ENCODE data around the gene SUGCT. TPM values are rescaled to one million over a fixed set of nuclear protein-coding genes. Genes with fewer than 3 reads are reported as not detected.
"Not testable (repeated sequence)": the region's sequence is repeated elsewhere in the genome, so short reads cannot be mapped to it uniquely, and the experiment has no call there.

SUGCT gene
- total and polyA plus RNA-seq, 4 donors = 37.9 to 152 (median 53.2) TPM

- H3K4me3 ChIP-seq (ENCODE audit: low read length in 2 of 2); H3K27me3 ChIP-seq (ENCODE audit: control insufficient read depth in 1 of 2, insufficient read depth in 2 of 2, low read length in 1 of 2); H3K36me3 ChIP-seq (ENCODE audit: control insufficient read depth in 1 of 2, insufficient read depth in 2 of 2, low read length in 1 of 2); ATAC-seq (ENCODE audit: low FRiP score); H3K4me1 ChIP-seq (ENCODE audit: control insufficient read depth in 1 of 2, insufficient read depth in 2 of 2, low read length in 2 of 2); H3K9me3 ChIP-seq (ENCODE audit: control insufficient read depth, low read length); H3K27ac ChIP-seq (ENCODE audit: low read depth in 1 of 2, low read length in 2 of 2); DNase-seq; intact Hi-C loops (cut with DNase I): not testable (repeated sequence)
- 97% methylated on average over 6 of the region's 6 CpGs for WGBS, 2 donors
Observed at GRCh38 chr7:40175256-40175655, 40.5 kb downstream of the SUGCT start.

- Histone ChIP-seq H3K36me3 (ENCODE audit: control insufficient read depth in 1 of 2, insufficient read depth in 2 of 2, low read length in 1 of 2) (no peaks in the 10 kb centered on the region), H3K4me3 (ENCODE audit: low read length in 2 of 2) (no peak overlapping the region), H3K9me3 (ENCODE audit: control insufficient read depth, low read length) (no peaks in the 10 kb centered on the region), H3K27me3 (ENCODE audit: control insufficient read depth in 1 of 2, insufficient read depth in 2 of 2, low read length in 1 of 2) (no peaks in the 10 kb centered on the region), H3K4me1 (ENCODE audit: control insufficient read depth in 1 of 2, insufficient read depth in 2 of 2, low read length in 2 of 2) (no peaks in the 10 kb centered on the region), H3K27ac (ENCODE audit: low read depth in 1 of 2, low read length in 2 of 2) (no peak overlapping the region)
- intact Hi-C loops (cut with DNase I) = no loop called here
- WGBS, 2 donors = 97% methylated on average over 9 of the region's 9 CpGs
- DNase-seq = no peak
- no peak for ATAC-seq (ENCODE audit: low FRiP score)
Observed at GRCh38 chr7:40175725-40176510, 41.1 kb downstream of the SUGCT start.

- Histone ChIP-seq H3K4me1 (ENCODE audit: control insufficient read depth in 1 of 2, insufficient read depth in 2 of 2, low read length in 2 of 2) (no peaks in the 10 kb centered on the region), H3K27ac (ENCODE audit: low read depth in 1 of 2, low read length in 2 of 2) (no peak overlapping the region), H3K4me3 (ENCODE audit: low read length in 2 of 2) (no peak overlapping the region), H3K36me3 (ENCODE audit: control insufficient read depth in 1 of 2, insufficient read depth in 2 of 2, low read length in 1 of 2) (no peaks in the 10 kb centered on the region), H3K27me3 (ENCODE audit: control insufficient read depth in 1 of 2, insufficient read depth in 2 of 2, low read length in 1 of 2) (no peaks in the 10 kb centered on the region), H3K9me3 (ENCODE audit: control insufficient read depth, low read length) (no peaks in the 10 kb centered on the region)
- intact Hi-C loops (cut with DNase I) = no loop called here
- 92 to 94% methylated on average over 5 of the region's 5 CpGs for WGBS, 2 donors
- DNase-seq (no peak), ATAC-seq (ENCODE audit: low FRiP score) (no peak)
Observed at GRCh38 chr7:40177071-40177470, 42.3 kb downstream of the SUGCT start.

GRCh38 chr7:40182452-40182851 lies 47.6 kb downstream of the SUGCT start:
- Histone ChIP-seq H3K4me1 (ENCODE audit: control insufficient read depth in 1 of 2, insufficient read depth in 2 of 2, low read length in 2 of 2) (no peaks in the 10 kb centered on the region), H3K4me3 (ENCODE audit: low read length in 2 of 2) (no peak overlapping the region), H3K27me3 (ENCODE audit: control insufficient read depth in 1 of 2, insufficient read depth in 2 of 2, low read length in 1 of 2) (no peaks in the 10 kb centered on the region), H3K36me3 (ENCODE audit: control insufficient read depth in 1 of 2, insufficient read depth in 2 of 2, low read length in 1 of 2) (no peaks in the 10 kb centered on the region), H3K27ac (ENCODE audit: low read depth in 1 of 2, low read length in 2 of 2) (no peak overlapping the region), H3K9me3 (ENCODE audit: control insufficient read depth, low read length) (no peaks in the 10 kb centered on the region)
- intact Hi-C loops (cut with DNase I) = no loop called here
- 90 to 93% methylated on average over 4 of the region's 4 CpGs for WGBS, 2 donors
- ATAC-seq (ENCODE audit: low FRiP score) (no peak), DNase-seq (no peak)

GRCh38 chr7:40186586-40186985 lies 51.8 kb downstream of the SUGCT start:
- ATAC-seq (ENCODE audit: low FRiP score) = no peak
- no peaks in the 10 kb centered on the region for H3K36me3 ChIP-seq (ENCODE audit: control insufficient read depth in 1 of 2, insufficient read depth in 2 of 2, low read length in 1 of 2)
- WGBS, 2 donors = 63 to 69% methylated on average over 1 of the region's 1 CpG
- no peak overlapping the region for H3K27ac ChIP-seq (ENCODE audit: low read depth in 1 of 2, low read length in 2 of 2)
- no peaks in the 10 kb centered on the region for H3K9me3 ChIP-seq (ENCODE audit: control insufficient read depth, low read length)
- intact Hi-C loops (cut with DNase I) = no loop called here
- no peak overlapping the region for H3K4me3 ChIP-seq (ENCODE audit: low read length in 2 of 2)
- DNase-seq = no peak
- no peaks in the 10 kb centered on the region for H3K27me3 ChIP-seq (ENCODE audit: control insufficient read depth in 1 of 2, insufficient read depth in 2 of 2, low read length in 1 of 2)
- H3K4me1 ChIP-seq (ENCODE audit: control insufficient read depth in 1 of 2, insufficient read depth in 2 of 2, low read length in 2 of 2) = no peaks in the 10 kb centered on the region

- Histone ChIP-seq H3K4me3 (ENCODE audit: low read length in 2 of 2) (no peak overlapping the region), H3K4me1 (ENCODE audit: control insufficient read depth in 1 of 2, insufficient read depth in 2 of 2, low read length in 2 of 2) (no peaks in the 10 kb centered on the region), H3K27me3 (ENCODE audit: control insufficient read depth in 1 of 2, insufficient read depth in 2 of 2, low read length in 1 of 2) (no peaks in the 10 kb centered on the region), H3K9me3 (ENCODE audit: control insufficient read depth, low read length) (no peaks in the 10 kb centered on the region), H3K36me3 (ENCODE audit: control insufficient read depth in 1 of 2, insufficient read depth in 2 of 2, low read length in 1 of 2) (no peaks in the 10 kb centered on the region), H3K27ac (ENCODE audit: low read depth in 1 of 2, low read length in 2 of 2) (no peak overlapping the region)
- intact Hi-C loops (cut with DNase I) = no loop called here
- ATAC-seq (ENCODE audit: low FRiP score) = no peak
- 98 to 100% methylated on average over 2 of the region's 2 CpGs for WGBS, 2 donors
- DNase-seq = no peak
Observed at GRCh38 chr7:40192036-40192435, 57.2 kb downstream of the SUGCT start.

- WGBS, 2 donors = 41 to 48% methylated on average over 1 of the region's 1 CpG
Observed at GRCh38 chr7:40194745-40195144, 59.9 kb downstream of the SUGCT start.

GRCh38 chr7:40197527-40197926 lies 62.7 kb downstream of the SUGCT start:
- no peaks in the 10 kb centered on the region for H3K27me3 ChIP-seq (ENCODE audit: control insufficient read depth in 1 of 2, insufficient read depth in 2 of 2, low read length in 1 of 2)
- peaks cover 0 to 5% of the 10 kb centered on the region in 2 donors for H3K4me1 ChIP-seq (ENCODE audit: control insufficient read depth in 1 of 2, insufficient read depth in 2 of 2, low read length in 2 of 2)
- no peaks in the 10 kb centered on the region for H3K36me3 ChIP-seq (ENCODE audit: control insufficient read depth in 1 of 2, insufficient read depth in 2 of 2, low read length in 1 of 2)
- no peak overlapping the region for H3K4me3 ChIP-seq (ENCODE audit: low read length in 2 of 2)
- intact Hi-C loops (cut with DNase I) = no loop called here
- WGBS, 2 donors = 82 to 84% methylated on average over 2 of the region's 2 CpGs
- ATAC-seq (ENCODE audit: low FRiP score) (no peak), DNase-seq (no peak)
- no peaks in the 10 kb centered on the region for H3K9me3 ChIP-seq (ENCODE audit: control insufficient read depth, low read length)
- H3K27ac ChIP-seq (ENCODE audit: low read depth in 1 of 2, low read length in 2 of 2) = no peak overlapping the region

More at GRCh38 chr7:40194745-40195144, 59.9 kb downstream of the SUGCT start:
- Histone ChIP-seq H3K9me3 (ENCODE audit: control insufficient read depth, low read length) (no peaks in the 10 kb centered on the region), H3K27me3 (ENCODE audit: control insufficient read depth in 1 of 2, insufficient read depth in 2 of 2, low read length in 1 of 2) (no peaks in the 10 kb centered on the region), H3K36me3 (ENCODE audit: control insufficient read depth in 1 of 2, insufficient read depth in 2 of 2, low read length in 1 of 2) (no peaks in the 10 kb centered on the region), H3K4me3 (ENCODE audit: low read length in 2 of 2) (no peak overlapping the region), H3K4me1 (ENCODE audit: control insufficient read depth in 1 of 2, insufficient read depth in 2 of 2, low read length in 2 of 2) (no peaks in the 10 kb centered on the region), H3K27ac (ENCODE audit: low read depth in 1 of 2, low read length in 2 of 2) (no peak overlapping the region)
- intact Hi-C loops (cut with DNase I) = no loop called here
- DNase-seq (no peak), ATAC-seq (ENCODE audit: low FRiP score) (no peak)

- DNase-seq = no peak
- H3K27ac ChIP-seq (ENCODE audit: low read depth in 1 of 2, low read length in 2 of 2) = no peak overlapping the region
- H3K4me3 ChIP-seq (ENCODE audit: low read length in 2 of 2) = no peak overlapping the region
- no peaks in the 10 kb centered on the region for H3K36me3 ChIP-seq (ENCODE audit: control insufficient read depth in 1 of 2, insufficient read depth in 2 of 2, low read length in 1 of 2)
- intact Hi-C loops (cut with DNase I) = no loop called here
- ATAC-seq (ENCODE audit: low FRiP score) = peak; percentile 39
- H3K4me1 ChIP-seq (ENCODE audit: control insufficient read depth in 1 of 2, insufficient read depth in 2 of 2, low read length in 2 of 2) = peaks cover 0 to 11% of the 10 kb centered on the region in 2 donors
- WGBS, 2 donors = 20 to 29% methylated on average over 2 of the region's 2 CpGs
- H3K9me3 ChIP-seq (ENCODE audit: control insufficient read depth, low read length) = no peaks in the 10 kb centered on the region
- no peaks in the 10 kb centered on the region for H3K27me3 ChIP-seq (ENCODE audit: control insufficient read depth in 1 of 2, insufficient read depth in 2 of 2, low read length in 1 of 2)
Observed at GRCh38 chr7:40199076-40199802, 64.4 kb downstream of the SUGCT start.
